ENCODE results near the gene UBE2K.

DNA sequence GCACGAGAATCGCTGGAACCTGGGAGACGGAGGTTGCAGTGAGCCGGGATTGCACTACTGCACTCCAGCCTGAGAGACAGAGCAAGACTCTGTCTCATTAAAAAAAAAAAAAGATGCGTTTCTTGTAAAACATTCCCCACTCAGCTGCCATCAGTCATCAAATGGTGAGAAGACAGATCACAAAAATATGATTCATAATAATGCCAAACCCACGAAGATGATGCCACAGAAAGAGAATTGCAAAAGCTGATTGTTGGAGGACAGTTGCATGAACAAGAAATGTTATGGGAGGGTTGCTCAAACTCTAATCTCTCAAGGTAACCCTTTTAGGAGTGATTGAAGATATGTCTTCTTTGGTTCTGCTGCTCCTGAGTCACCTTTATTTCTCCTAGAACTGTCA, 37.9 kb upstream of the UBE2K start:
- TF ChIP-seq, protein P1, sequence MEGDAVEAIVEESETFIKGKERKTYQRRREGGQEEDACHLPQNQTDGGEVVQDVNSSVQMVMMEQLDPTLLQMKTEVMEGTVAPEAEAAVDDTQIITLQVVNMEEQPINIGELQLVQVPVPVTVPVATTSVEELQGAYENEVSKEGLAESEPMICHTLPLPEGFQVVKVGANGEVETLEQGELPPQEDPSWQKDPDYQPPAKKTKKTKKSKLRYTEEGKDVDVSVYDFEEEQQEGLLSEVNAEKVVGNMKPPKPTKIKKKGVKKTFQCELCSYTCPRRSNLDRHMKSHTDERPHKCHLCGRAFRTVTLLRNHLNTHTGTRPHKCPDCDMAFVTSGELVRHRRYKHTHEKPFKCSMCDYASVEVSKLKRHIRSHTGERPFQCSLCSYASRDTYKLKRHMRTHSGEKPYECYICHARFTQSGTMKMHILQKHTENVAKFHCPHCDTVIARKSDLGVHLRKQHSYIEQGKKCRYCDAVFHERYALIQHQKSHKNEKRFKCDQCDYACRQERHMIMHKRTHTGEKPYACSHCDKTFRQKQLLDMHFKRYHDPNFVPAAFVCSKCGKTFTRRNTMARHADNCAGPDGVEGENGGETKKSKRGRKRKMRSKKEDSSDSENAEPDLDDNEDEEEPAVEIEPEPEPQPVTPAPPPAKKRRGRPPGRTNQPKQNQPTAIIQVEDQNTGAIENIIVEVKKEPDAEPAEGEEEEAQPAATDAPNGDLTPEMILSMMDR (tag by site-specific recombination; IDR thresholded peaks at IDR 0.05) = no peak
- no peak for TF ChIP-seq ZNF558 (tag by site-specific recombination; IDR thresholded peaks at IDR 0.05)
- no peak for TF ChIP-seq ZNF175 (tag by site-specific recombination; IDR thresholded peaks at IDR 0.05)
- no peak for TF ChIP-seq ZNF121 (tag by site-specific recombination; IDR thresholded peaks at IDR 0.05)
- no peak for TF ChIP-seq ZNF2 (tag by site-specific recombination; IDR thresholded peaks at IDR 0.05)

Data from HEK293 (cell line).